Left renal pelvis (tissue), 4 donors: ENCODE results near the gene MALRD1. TPM values are rescaled to one million over a fixed set of nuclear protein-coding genes. Genes with fewer than 3 reads are reported as not detected.

Experiments
- DNase-seq, 4 donors: peaks; one replicate each; pipeline ENCODE4 v3.0.0-alpha.2; 2013; ENCODE audit warnings: low read depth in 4 of 4, low spot score in 3 of 4
- polyA plus RNA-seq, 4 donors: library from polyadenylated mRNA; unstranded; fragments of 120-200 nt; gene quantifications; one replicate each; pipeline ENCODE4 v1.2.1, GENCODE V29; 2013; ENCODE audit not compliant: insufficient read length in 4 of 4

MALRD1 gene
- polyA plus RNA-seq, 4 donors, result 2.0 to 3.4 (median 2.4) TPM

DNA sequence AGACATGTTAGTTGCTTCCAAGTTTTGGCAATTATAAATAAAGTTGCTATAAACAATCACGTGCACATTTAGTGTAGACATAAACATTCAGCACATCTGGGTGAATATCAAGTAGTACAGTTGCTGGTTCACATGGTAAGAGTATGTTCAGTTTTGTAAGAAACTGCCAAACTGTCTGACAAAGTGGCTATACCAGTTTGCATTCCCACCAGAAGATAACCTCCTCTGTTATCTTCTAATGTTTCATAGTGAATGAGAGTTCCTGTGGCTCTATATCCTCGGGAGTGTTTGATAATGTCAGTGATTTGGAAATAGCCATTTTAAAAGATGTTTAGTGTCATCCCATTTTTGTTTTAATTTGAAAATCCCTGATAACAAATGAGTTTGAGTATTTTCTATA is 508.1 kb downstream of the MALRD1 start:
- no peak for DNase-seq

DNA sequence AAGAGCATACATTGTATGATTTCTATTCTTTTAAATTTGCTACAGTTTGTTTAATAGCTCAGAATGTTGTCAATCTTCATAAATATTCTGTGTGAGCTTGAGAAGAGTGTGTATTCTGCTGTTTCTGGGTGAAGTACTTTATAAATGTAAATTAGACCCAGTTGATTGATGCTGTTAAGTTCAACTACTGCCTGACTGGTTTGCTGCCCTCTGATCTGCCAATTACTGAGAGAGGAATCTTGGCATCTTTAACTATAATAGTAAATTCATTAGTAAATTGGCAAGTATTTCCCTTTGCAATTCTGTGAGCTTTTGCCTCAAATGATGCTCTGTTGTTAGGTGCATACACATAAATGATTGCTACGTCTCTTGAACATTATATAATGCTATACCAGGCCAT is 512.6 kb downstream of the MALRD1 start:
- DNase-seq, result no peak

GRCh38 chr10:19563388-19564141 is 515.0 kb downstream of the MALRD1 start:
- no peak for DNase-seq

GRCh38 chr10:19570120-19570519 is 521.5 kb downstream of the MALRD1 start:
- DNase-seq, result no peak

GRCh38 chr10:19570991-19571390 is 522.4 kb downstream of the MALRD1 start:
- no peak for DNase-seq

- DNase-seq, result no peak
Observed at GRCh38 chr10:19572056-19572455, 523.5 kb downstream of the MALRD1 start.

GRCh38 chr10:19576576-19576975 is 528.0 kb downstream of the MALRD1 start:
- DNase-seq, result no peak

DNA sequence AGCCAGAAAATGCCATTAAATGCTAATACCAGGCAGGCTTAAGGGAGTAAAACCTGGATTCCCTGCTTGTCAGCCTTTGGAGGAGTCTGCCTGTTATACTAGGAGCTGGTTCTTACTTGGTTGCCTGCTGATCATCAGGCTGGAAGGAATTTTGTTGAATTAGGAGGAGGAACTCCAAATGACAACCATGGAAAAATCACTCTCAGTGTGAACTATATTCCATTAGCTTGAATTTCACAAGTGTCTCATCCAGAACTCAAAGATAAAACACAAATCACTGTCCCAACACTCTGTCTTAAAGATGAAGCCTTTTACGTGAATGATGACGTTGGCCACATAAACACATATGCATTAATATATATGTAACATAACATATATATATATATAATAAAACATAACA is 528.8 kb downstream of the MALRD1 start:
- no peak for DNase-seq

- DNase-seq, result no peak
Observed at GRCh38 chr10:19577807-19578206, 529.2 kb downstream of the MALRD1 start.

DNA sequence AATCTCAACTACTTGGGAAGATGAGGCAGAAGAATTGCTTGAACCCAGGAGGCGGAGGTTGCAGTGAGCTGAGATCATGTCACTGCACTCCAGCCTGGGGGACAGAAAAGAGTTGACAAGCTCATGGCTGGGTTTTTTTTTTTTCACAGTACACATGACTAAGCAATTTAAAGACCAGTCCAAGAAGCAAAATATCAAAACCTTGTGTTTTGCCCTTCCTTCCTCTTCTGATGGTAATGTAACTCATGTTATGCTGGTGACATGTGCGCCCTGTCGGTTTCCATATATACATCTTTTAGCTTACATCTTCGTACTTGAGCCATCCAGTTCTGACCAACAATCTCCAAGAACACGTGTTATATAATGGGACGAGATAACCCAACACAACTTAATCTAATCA is 530.0 kb downstream of the MALRD1 start:
- no peak for DNase-seq

DNA sequence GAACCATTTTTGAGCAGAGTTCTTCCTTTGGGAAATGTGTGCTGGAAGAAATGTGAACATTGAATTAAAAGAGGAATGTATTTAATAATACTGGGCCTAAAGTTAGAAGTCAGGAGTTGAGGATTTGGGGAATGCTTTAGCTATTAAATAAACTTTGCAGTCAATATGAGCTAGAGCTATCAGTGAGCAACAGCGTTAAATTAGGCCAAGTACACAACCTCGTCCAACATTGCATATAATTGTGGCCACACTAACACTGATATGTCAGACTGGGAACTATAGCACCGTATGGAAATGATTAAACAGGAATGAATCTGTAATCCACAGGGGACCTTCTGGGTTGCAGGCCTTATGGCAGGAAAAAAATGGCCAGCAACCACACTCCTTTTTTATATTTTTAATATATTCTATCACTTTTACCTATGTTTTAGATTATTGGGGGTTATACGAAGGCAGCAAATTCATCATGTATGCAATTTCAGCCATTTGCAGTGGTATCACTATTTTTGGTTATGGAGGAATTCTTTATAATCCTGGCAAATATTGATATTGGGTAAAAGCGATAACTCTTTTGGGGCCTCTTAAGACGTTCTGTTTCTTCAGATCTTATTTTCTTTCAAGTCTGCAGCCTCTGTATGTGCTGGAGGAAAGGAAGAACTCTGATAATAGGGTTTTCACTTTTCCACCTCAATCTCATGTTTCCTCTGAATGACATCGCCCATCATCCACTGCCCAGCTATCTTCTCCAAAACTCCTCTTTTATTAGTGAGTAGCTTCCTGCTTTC is 531.4 kb downstream of the MALRD1 start:
- DNase-seq, result no peak

- no peak for DNase-seq
Observed at GRCh38 chr10:19580691-19581090, 532.1 kb downstream of the MALRD1 start.

DNA sequence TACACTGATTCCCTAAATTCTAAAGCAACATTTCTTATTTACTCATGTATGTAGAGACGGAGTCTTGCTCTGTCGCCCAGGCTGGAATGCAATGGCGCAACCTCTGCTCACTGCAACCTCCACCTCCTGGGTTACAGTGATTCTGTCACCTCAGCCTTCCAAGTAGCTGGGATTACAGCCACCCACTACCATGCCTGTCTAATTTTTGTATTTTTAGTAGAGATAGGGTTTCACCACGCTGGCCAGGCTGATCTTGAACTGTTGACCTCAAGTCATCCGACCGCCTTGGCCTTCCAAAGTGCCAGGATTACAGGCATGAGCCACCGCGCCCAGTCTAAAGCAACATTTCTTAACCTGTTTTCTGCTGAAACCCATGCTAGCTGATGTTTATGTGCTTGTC is 540.0 kb downstream of the MALRD1 start:
- DNase-seq, result no peak

DNA sequence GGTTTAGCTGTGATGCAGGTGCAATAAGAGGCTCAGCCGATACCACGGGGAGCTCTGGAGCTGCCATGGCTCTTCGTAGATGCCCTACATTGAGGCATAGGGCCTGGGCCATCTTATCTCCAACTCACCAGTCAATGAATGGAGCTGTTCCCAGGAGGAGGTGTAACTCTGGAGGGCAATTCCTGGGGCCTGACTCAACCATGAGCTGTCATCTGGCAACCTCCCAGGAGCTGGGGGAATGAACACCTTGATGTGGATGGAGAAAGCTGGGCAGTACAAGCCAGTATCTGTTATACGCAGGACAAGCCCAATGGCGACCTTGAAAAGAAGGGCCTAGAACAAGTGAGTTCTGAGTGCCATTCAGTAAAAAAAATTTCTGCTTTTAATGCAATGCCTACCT is 543.7 kb downstream of the MALRD1 start:
- DNase-seq, result no peak

- DNase-seq, result no peak
Observed at GRCh38 chr10:19595212-19595845, 546.7 kb downstream of the MALRD1 start.

- no peak for DNase-seq
Observed at GRCh38 chr10:19605806-19606205, 557.2 kb downstream of the MALRD1 start.

GRCh38 chr10:19606968-19607367 is 558.4 kb downstream of the MALRD1 start:
- DNase-seq, result no peak

GRCh38 chr10:19611775-19612174 is 563.2 kb downstream of the MALRD1 start:
- DNase-seq, result no peak

GRCh38 chr10:19616966-19617365 is 568.4 kb downstream of the MALRD1 start:
- DNase-seq, result no peak

GRCh38 chr10:19620811-19621210 is 572.2 kb downstream of the MALRD1 start:
- DNase-seq, result no peak

- no peak for DNase-seq
Observed at GRCh38 chr10:19623321-19623720, 574.7 kb downstream of the MALRD1 start.

DNA sequence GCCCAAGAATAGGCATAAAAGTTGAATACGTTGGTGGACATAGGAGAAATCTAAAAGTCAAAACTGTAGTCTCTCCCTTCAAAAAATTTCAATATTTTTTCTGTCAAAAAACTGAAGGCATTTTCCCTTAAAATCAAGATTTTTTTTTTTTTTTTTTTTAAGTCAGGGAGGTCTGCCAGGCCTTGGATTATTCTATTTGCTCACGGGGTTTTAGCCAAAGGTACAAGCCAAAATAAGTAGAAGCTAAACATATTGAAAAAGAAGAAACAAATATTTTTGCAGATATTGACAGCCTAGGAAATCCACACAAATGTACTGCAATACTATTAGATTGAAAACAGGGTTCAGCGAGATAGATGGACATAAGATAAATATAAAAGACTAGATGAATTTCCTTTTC is 577.6 kb downstream of the MALRD1 start:
- DNase-seq, result no peak
